NCI-H1694 (cell line): ENCODE results near the gene SPEN.
"Not testable (repeated sequence)": the region's sequence is repeated elsewhere in the genome, so short reads cannot be mapped to it uniquely, and the experiment has no call there.

Experiments
- DNase-seq: peaks from one replicate; lab custom pipeline; 2025; lab: John Stamatoyannopoulos, UW

The SPEN gene

DNA sequence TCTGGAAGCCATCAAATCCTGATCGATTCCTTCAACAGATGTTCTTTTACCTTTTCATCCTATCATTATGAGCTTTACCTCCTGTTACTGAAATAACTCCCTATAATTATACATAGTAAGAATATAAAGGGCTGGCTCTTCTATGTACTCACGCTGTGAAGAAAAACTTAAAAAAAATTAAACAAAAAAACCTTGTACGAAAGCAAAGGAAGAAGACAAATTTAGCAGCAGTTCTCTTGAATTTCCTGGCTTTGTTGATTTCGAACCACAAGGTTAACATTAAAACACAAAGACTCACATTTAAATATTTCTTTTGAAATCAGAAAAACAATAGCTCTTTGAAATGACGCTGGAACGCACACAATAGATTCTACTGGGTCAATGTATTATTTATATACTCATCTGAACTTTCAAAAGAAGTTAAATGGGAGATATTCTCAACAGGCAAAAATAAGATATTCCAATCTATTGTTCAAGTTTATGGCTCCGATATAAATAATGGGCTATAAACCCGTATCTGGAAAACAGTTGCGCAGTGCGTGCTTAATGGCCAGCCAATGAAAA is 13.6 kb upstream of the SPEN start:
- no peak for DNase-seq

GRCh38 chr1:15834406-15835204 is 12.9 kb upstream of the SPEN start:
- DNase-seq: peak; percentile 88

GRCh38 chr1:15835205-15835740 is 12.2 kb upstream of the SPEN start:
- no peak for DNase-seq

GRCh38 chr1:15835741-15836510 is 11.6 kb upstream of the SPEN start:
- DNase-seq: peak; percentile 94

DNA sequence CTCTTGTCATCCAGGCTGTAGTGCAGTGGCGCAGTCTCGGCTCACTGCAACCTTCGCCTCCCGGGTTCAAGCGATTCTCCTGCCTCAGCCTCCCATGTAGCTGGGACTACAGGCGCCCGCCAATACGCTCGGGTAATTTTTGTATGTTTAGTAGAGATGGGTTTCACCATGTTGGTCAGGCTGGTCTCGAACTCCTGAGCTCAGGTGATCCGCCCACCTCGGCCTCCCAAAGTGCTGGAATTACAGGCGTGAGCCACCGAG is 11.1 kb upstream of the SPEN start:
- not testable (repeated sequence) for DNase-seq

- no peak for DNase-seq
These were observed 10.5 kb upstream of the SPEN start for GRCh38 chr1:15836772-15837669.

DNA sequence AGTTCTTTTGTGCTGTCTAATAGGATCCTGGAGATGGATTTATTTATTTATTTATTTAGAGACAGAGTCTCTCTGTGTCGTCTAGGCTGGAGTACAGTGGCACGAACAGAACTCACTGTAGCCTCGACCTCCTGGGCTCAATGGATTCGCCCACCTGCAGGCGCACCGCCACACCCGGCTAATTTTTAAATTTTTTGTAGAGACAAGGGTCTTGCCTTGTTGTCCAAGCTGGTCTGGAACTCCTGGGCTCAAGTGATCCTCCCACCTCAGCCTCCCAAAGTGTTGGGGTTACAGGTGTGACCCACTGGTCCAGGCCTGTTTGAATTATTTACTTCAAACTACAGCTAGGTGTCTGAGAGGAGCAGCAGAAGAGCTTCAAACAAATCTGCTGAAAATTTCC is 9.6 kb upstream of the SPEN start:
- no peak for DNase-seq

DNA sequence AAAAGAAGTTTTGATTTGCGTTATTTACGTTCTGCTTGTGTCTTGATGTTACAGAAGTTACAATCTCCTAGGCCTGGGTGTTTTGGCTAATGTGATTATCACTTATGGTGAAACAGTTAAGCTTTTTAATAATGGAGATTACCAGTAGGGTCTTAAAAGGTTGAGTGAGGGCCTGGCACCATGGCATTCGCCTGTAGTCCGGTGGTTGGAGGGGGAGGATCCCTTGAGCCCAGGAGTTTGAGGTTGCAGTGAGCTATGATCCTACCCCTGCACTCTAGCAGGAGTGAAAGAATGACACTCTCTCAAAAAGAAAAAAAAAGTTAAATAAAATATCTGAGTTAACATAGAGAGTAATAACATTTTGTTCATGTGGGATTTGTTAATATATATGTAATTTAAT is 8.8 kb upstream of the SPEN start:
- DNase-seq: no peak

GRCh38 chr1:15843826-15844572 is 3.5 kb upstream of the SPEN start:
- DNase-seq: peak; percentile 39

- not testable (repeated sequence) for DNase-seq
These were observed 1.5 kb upstream of the SPEN start for GRCh38 chr1:15846056-15846455.

DNA sequence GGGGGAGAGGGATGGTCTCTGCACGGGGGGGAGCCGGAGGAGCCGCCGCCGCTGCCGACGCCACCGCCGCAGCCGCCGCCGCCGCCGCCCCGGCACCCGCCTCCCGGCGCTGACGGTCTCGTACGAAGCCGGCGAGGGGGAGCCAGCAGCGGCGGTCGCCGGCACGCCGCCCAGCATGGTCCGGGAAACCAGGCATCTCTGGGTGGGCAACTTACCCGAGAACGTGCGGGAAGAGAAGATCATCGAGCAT is 311 bp downstream of the SPEN start:
- DNase-seq: no peak

- DNase-seq: no peak
These were observed 829 bp downstream of the SPEN start for GRCh38 chr1:15848143-15848928.

- peak; percentile 85 for DNase-seq
These were observed 1.6 kb downstream of the SPEN start for GRCh38 chr1:15848929-15849774.

DNA sequence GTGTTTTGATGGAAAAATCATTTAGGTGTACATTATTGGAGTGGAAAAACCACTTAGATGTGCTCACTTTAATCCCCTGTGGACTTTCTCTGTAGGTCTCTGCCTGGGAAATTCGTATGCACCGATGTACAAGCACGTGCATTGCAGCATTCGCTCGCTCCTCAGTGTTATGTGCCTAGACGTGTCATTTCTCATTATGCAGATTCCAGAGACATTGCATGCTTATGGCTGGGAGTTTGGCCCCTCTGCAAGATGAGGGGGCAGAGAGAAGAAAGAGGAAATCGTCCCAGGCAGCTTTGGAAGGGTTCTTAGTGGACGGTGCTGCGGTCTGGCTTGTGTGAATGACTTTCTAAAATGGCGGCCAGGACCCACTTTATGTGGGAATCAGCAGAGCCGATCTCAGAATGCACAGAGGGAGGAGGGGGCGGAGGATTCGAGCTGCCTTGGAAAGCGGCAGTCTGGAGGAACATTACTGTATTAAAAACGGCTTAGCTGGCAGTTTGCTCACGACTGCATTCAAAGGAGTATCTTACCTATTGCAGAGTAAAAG is 2.3 kb downstream of the SPEN start:
- peak; percentile 54 for DNase-seq

GRCh38 chr1:15850471-15851001 is 3.0 kb downstream of the SPEN start:
- no peak for DNase-seq

DNA sequence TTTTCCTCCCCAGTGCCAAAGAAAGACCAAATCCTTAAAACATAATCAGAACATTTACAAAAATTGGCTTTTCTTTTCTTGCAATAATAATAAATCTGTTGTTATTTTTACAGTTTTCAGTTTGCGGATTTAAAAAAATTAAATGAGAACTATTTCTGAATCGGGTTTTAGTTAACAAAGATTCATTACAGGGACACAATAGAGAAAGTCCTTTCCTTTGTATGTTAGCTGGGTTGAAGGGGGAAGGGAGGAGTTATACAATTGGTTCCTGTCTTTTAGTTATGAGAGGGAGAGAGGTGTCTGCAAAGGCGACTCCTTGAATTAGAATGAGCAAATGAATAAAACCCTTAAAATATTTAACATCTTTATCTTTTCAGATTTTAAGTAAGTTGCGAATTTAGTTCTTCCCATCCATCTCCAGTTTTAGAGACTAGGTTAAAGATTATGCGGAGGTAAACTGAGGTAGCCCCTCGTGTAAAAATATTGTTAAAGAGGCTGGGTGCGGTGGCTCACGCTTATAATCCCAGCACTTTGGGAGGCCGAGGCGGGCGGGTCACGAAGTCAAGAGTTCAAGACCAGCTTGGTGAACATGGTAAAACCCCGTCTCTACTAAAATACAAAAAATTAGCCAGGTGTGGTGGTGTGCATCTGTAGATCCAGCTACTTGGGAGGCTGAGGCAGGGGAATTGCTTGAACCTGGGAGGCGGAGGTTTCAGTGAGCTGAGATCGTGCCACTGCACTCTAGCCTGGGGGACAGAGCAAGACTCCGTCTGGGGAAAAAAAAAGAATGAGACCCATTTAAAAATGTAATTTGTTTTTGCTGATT is 3.9 kb downstream of the SPEN start:
- DNase-seq: no peak

- DNase-seq: no peak
These were observed 4.7 kb downstream of the SPEN start for GRCh38 chr1:15852036-15852827.
